ENCODE results near the gene CRACR2B. TPM values are rescaled to one million over a fixed set of nuclear protein-coding genes. Genes with fewer than 3 reads are reported as not detected.

The CRACR2B gene
- polyA plus RNA-seq (2012; ENCODE audit: insufficient read depth, insufficient read length, low read depth), result 1.8 TPM

- H3K27me3 ChIP-seq, result peaks cover 35% of the 10 kb centered on the region
- DNase-seq, result no peak
- H3K4me1 ChIP-seq, result peaks cover 15% of the 10 kb centered on the region
- no peak for TF ChIP-seq CTCF (IDR thresholded peaks at IDR 0.05; ENCODE audit: low read depth, low read length)
- H3K36me3 ChIP-seq, result no peaks in the 10 kb centered on the region
- no peak within 1 kb of the TSS for H3K4me3 ChIP-seq (ENCODE audit: low read depth, low read length)
- H3K9me3 ChIP-seq, result no peaks in the 10 kb centered on the region
These were observed at the start of gene CRACR2B for GRCh38 chr11:827897-828192. Gene CRACR2B (plus strand): TSS chr11:827919. CDS start chr11:828608, 689 bp downstream.

GRCh38 chr11:778976-779954, 48.5 kb upstream of the CRACR2B start:
- no peaks in the 10 kb centered on the region for H3K9me3 ChIP-seq
- H3K36me3 ChIP-seq, result no peaks in the 10 kb centered on the region
- no peak for DNase-seq
- no peaks in the 10 kb centered on the region; the same call in 1 of the 2 replicates for H3K4me1 ChIP-seq
- TF ChIP-seq CTCF (IDR thresholded peaks at IDR 0.05; ENCODE audit: low read depth, low read length), result no peak
- no peak overlapping the region for H3K4me3 ChIP-seq (ENCODE audit: low read depth, low read length)
- H3K27me3 ChIP-seq, result no peaks in the 10 kb centered on the region

GRCh38 chr11:779955-780532, 47.7 kb upstream of the CRACR2B start:
- no peak overlapping the region for H3K4me3 ChIP-seq (ENCODE audit: low read depth, low read length)
- H3K9me3 ChIP-seq, result no peaks in the 10 kb centered on the region
- no peaks in the 10 kb centered on the region; the same call in 1 of the 2 replicates for H3K4me1 ChIP-seq
- no peaks in the 10 kb centered on the region for H3K36me3 ChIP-seq
- TF ChIP-seq CTCF (IDR thresholded peaks at IDR 0.05; ENCODE audit: low read depth, low read length), result no peak
- H3K27me3 ChIP-seq, result no peaks in the 10 kb centered on the region
- DNase-seq, result no peak

- Histone ChIP-seq H3K4me3 (ENCODE audit: low read depth, low read length) (no peak overlapping the region), H3K4me1 (no peaks in the 10 kb centered on the region; the same call in 1 of the 2 replicates)
- DNase-seq, result no peak
These were observed 45.2 kb upstream of the CRACR2B start for GRCh38 chr11:782264-783174.

GRCh38 chr11:783581-784015, 44.1 kb upstream of the CRACR2B start:
- Histone ChIP-seq H3K4me1 (no peaks in the 10 kb centered on the region; the same call in 1 of the 2 replicates), H3K9me3 (no peaks in the 10 kb centered on the region), H3K36me3 (no peaks in the 10 kb centered on the region), H3K27me3 (no peaks in the 10 kb centered on the region), H3K4me3 (ENCODE audit: low read depth, low read length) (no peak overlapping the region)
- DNase-seq, result peak; percentile 84
- TF ChIP-seq CTCF (IDR thresholded peaks at IDR 0.05; ENCODE audit: low read depth, low read length), result peak; percentile 68

More at GRCh38 chr11:782264-783174, 45.2 kb upstream of the CRACR2B start:
- no peaks in the 10 kb centered on the region for H3K9me3 ChIP-seq
- no peak for TF ChIP-seq CTCF (IDR thresholded peaks at IDR 0.05; ENCODE audit: low read depth, low read length)
- no peaks in the 10 kb centered on the region for H3K36me3 ChIP-seq
- no peaks in the 10 kb centered on the region for H3K27me3 ChIP-seq

All from BE2C (cell line).